ENCODE results near the gene CMYA5. TPM values are rescaled to one million over a fixed set of nuclear protein-coding genes. Genes with fewer than 3 reads are reported as not detected.

Gene CMYA5
- total RNA-seq, 1 donor from 2014 or later = 0.16 TPM

DNA sequence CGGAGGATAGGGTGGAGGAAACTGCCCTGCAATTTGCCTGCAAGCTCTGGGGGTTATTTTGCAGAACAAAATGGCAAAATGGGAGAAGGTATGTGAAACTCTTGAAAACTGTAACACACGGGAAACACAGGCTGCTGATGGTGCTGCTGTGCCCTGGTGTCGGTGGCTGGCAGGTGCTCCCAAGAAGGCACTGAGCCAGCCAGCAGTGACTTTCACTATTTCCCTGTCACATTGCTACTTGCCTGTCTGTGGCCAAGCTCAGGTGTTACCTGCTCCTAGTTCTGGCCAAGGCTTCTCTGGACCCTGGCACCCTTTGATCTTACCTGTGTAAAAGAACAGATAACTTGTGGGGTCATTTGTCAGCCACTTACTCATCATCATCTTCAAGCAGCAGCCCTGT, 102.2 kb downstream of the CMYA5 start:
- DNase-seq (ENCODE audit: extremely low spot score, unreplicated experiment) = no peak
- peaks cover 2% of the 10 kb centered on the region for H3K27me3 Mint-ChIP-seq (ENCODE audit: unreplicated experiment)
- no peak overlapping the region for H3K4me3 Mint-ChIP-seq (ENCODE audit: unreplicated experiment)
- H3K4me1 Mint-ChIP-seq (ENCODE audit: unreplicated experiment) = no peaks in the 10 kb centered on the region
- H3K27ac Mint-ChIP-seq (ENCODE audit: unreplicated experiment) = no peak overlapping the region
- H3K9me3 Mint-ChIP-seq (ENCODE audit: unreplicated experiment) = peaks cover 7% of the 10 kb centered on the region
- TF ChIP-seq, protein P1, sequence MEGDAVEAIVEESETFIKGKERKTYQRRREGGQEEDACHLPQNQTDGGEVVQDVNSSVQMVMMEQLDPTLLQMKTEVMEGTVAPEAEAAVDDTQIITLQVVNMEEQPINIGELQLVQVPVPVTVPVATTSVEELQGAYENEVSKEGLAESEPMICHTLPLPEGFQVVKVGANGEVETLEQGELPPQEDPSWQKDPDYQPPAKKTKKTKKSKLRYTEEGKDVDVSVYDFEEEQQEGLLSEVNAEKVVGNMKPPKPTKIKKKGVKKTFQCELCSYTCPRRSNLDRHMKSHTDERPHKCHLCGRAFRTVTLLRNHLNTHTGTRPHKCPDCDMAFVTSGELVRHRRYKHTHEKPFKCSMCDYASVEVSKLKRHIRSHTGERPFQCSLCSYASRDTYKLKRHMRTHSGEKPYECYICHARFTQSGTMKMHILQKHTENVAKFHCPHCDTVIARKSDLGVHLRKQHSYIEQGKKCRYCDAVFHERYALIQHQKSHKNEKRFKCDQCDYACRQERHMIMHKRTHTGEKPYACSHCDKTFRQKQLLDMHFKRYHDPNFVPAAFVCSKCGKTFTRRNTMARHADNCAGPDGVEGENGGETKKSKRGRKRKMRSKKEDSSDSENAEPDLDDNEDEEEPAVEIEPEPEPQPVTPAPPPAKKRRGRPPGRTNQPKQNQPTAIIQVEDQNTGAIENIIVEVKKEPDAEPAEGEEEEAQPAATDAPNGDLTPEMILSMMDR (IDR thresholded peaks at IDR 0.05) = no peak
- H3K36me3 Mint-ChIP-seq (ENCODE audit: unreplicated experiment) = no peaks in the 10 kb centered on the region

DNA sequence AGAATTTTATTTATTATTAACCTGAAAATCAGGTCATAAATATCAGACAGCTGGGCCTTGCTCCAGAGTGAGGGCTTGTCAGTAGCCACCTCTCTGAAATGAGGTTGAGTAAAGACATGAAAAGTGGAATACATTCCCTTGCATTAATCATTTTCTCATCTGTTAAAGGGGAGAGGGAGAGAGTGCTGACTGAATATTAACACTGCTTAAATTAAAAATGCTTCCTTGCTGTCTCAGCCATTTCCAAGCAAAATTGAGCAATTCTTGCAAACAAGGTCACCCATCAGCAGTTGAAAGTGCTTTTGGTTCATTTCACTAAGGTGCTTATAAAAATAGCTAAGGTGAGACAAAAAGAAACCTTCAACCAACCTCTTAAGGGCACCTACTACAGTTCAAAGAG, 102.8 kb downstream of the CMYA5 start:
- no peaks in the 10 kb centered on the region for H3K4me1 Mint-ChIP-seq (ENCODE audit: unreplicated experiment)
- H3K27ac Mint-ChIP-seq (ENCODE audit: unreplicated experiment) = no peak overlapping the region
- no peak for DNase-seq (ENCODE audit: extremely low spot score, unreplicated experiment)
- H3K9me3 Mint-ChIP-seq (ENCODE audit: unreplicated experiment) = peaks cover 7% of the 10 kb centered on the region
- peaks cover 2% of the 10 kb centered on the region for H3K27me3 Mint-ChIP-seq (ENCODE audit: unreplicated experiment)
- H3K4me3 Mint-ChIP-seq (ENCODE audit: unreplicated experiment) = no peak overlapping the region
- no peaks in the 10 kb centered on the region for H3K36me3 Mint-ChIP-seq (ENCODE audit: unreplicated experiment)
- TF ChIP-seq, protein P1 (IDR thresholded peaks at IDR 0.05) = no peak

DNA sequence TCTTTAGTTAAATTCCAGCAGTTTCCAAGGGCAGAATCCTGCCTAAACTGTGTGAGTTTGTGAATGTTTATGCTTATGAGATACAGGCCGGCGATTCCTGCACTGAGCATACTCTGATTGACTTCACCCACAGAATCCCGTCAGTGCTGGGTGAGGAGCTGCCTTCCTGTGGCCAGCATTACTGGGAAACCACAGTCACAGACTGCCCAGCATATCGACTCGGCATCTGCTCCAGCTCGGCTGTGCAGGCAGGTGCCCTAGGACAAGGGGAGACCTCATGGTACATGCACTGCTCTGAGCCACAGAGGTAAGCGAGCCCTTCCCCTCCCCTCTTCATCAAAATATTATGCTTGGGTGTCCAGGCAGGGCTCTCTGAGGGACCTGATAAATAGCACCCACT, 103.7 kb downstream of the CMYA5 start:
- Mint-ChIP-seq H3K27ac (ENCODE audit: unreplicated experiment) (no peak overlapping the region), H3K27me3 (ENCODE audit: unreplicated experiment) (peaks cover 4% of the 10 kb centered on the region), H3K4me3 (ENCODE audit: unreplicated experiment) (no peak overlapping the region), H3K4me1 (ENCODE audit: unreplicated experiment) (no peaks in the 10 kb centered on the region), H3K36me3 (ENCODE audit: unreplicated experiment) (no peaks in the 10 kb centered on the region), H3K9me3 (ENCODE audit: unreplicated experiment) (peaks cover 5% of the 10 kb centered on the region)
- TF ChIP-seq, protein P1 (IDR thresholded peaks at IDR 0.05) = no peak
- DNase-seq (ENCODE audit: extremely low spot score, unreplicated experiment) = no peak

DNA sequence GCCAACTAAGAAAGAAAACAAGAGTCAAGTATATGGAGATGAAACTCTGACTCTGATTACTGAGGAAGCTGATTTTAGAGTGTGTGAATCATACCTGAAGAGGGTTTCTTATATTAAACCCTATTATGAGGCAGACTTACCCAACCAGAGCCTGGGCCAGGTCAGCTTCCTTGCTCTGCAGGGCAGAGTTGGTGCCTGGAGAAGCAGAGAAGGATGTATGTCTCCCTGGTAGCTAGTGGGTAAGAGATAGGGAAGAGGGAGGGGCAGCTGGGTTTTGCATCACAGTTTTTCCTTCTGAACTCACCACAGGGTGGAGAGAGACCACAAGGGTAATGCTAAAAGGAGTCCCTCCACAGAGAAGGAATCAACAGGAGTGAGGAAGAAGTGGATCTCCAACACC, 104.1 kb downstream of the CMYA5 start:
- no peak overlapping the region for H3K27ac Mint-ChIP-seq (ENCODE audit: unreplicated experiment)
- peaks cover under 1% of the 10 kb centered on the region for H3K9me3 Mint-ChIP-seq (ENCODE audit: unreplicated experiment)
- H3K4me3 Mint-ChIP-seq (ENCODE audit: unreplicated experiment) = no peak overlapping the region

DNA sequence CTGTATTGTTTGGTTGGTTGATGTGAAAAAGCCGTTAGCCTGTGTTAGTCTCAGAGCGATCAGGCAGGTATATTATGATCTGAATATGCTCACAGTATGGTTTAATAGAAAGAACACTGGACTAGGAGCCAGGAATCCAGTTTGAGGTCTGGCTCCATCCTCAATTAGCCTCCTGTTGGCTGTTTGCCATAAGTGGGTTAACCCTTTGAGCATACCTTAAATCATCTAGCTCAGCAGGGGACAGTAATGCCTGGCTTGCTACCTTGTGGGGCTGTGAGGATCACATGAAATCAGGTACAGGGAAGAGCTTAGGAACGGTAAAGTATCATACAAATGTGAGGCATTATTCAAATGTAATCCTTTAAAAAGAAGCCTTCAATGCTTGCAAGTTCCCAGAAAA, 104.7 kb downstream of the CMYA5 start:
- no peak for DNase-seq (ENCODE audit: extremely low spot score, unreplicated experiment)
- no peak overlapping the region for H3K4me3 Mint-ChIP-seq (ENCODE audit: unreplicated experiment)
- no peaks in the 10 kb centered on the region for H3K4me1 Mint-ChIP-seq (ENCODE audit: unreplicated experiment)
- no peak overlapping the region for H3K27ac Mint-ChIP-seq (ENCODE audit: unreplicated experiment)
- TF ChIP-seq, protein P1 (IDR thresholded peaks at IDR 0.05) = no peak
- H3K36me3 Mint-ChIP-seq (ENCODE audit: unreplicated experiment) = no peaks in the 10 kb centered on the region
- H3K27me3 Mint-ChIP-seq (ENCODE audit: unreplicated experiment) = peaks cover 2% of the 10 kb centered on the region
- no peaks in the 10 kb centered on the region for H3K9me3 Mint-ChIP-seq (ENCODE audit: unreplicated experiment)

More for the DNA sequence above, 104.1 kb downstream of the CMYA5 start:
- DNase-seq (ENCODE audit: extremely low spot score, unreplicated experiment) = no peak
- no peaks in the 10 kb centered on the region for H3K36me3 Mint-ChIP-seq (ENCODE audit: unreplicated experiment)
- no peaks in the 10 kb centered on the region for H3K4me1 Mint-ChIP-seq (ENCODE audit: unreplicated experiment)
- H3K27me3 Mint-ChIP-seq (ENCODE audit: unreplicated experiment) = peaks cover 4% of the 10 kb centered on the region
- TF ChIP-seq, protein P1 (IDR thresholded peaks at IDR 0.05) = no peak
